BJ (cell line): ENCODE results near the gene CDK5RAP3. TPM values are rescaled to one million over a fixed set of nuclear protein-coding genes. Genes with fewer than 3 reads are reported as not detected.

Experiments
- CTCF ChIA-PET: fragments of 350-600 bp; formaldehyde crosslinking; extraction: SDS; loops from one replicate; lab custom pipeline; 2021; ENCODE audit warnings: antibody characterized with exemption, inconsistent platforms; lab: Yijun Ruan, JAX
- POLR2A ChIA-PET: fragments of 300-600 bp; sonication (Branson Sonifier 250); formaldehyde crosslinking; extraction: SDS; loops from one replicate; lab custom pipeline; 2021; ENCODE audit warnings: antibody characterized with exemption; lab: Charles Lee
- DNase-seq: peaks from one replicate; pipeline ENCODE4 v3.0.0-alpha.2; 2011; ENCODE audit warnings: low read depth
- H3K27me3 ChIP-seq: 2 replicates; pipeline ENCODE4 v1.6.0; 2011; ENCODE audit warnings: low read length; ENCODE audit not compliant: control insufficient read depth, insufficient read depth
- H3K36me3 ChIP-seq: 2 replicates; pipeline ENCODE4 v1.5.1; 2011; ENCODE audit warnings: low read length; ENCODE audit not compliant: control insufficient read depth, insufficient read depth
- H3K4me3 ChIP-seq: 2 replicates; pipeline ENCODE4 v1.5.1; 2011; ENCODE audit warnings: low read depth, mild to moderate bottlenecking, control low read depth, low read length
- CTCF ChIP-seq: IDR thresholded peaks from 2 replicates; pipeline ENCODE4 v1.5.1; 2011; ENCODE audit warnings: low read depth, mild to moderate bottlenecking, control low read depth, inconsistent platforms, low read length, moderate library complexity; ENCODE audit not compliant: insufficient read depth
- polyA plus RNA-seq: library from polyadenylated mRNA; depleted of rRNA; stranded (reverse); fragments of >200 nt; gene quantifications from 2 replicates; pipeline ENCODE4 v1.2.3, GENCODE V29; 2011; rRNA removed

The CDK5RAP3 gene
- polyA plus RNA-seq, 1 experiment: 98.1 TPM

DNA sequence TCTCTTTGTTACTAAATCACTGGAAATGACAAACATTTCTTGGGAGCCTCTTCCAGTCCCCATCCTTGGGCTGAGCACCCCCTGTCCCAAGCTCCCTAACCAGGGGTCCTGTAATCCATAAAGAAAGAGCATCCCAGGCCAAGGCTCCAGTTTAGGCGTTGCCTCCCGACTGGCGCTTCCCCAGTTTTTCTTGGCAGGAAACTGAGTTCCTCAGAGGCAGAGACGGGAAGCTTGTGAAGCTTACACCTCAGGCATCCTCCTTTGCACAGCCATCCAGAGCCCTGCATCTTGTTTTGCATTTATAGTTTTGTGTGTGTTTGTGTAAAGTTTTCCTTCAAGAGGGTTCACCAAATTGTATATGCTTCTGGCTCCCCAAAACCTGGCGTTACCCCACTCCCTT, 59.6 kb downstream of the CDK5RAP3 start:
- Histone ChIP-seq H3K4me3 (no peak overlapping the region), H3K36me3 (peaks cover 8% of the 10 kb centered on the region), H3K27me3 (no peaks in the 10 kb centered on the region)
- no peak for DNase-seq
- TF ChIP-seq CTCF: no peak
- CTCF ChIA-PET: interaction anchor here (0.9 to 7.9 kb wide), 7 partner anchors 18 to 587 kb away, joined by 3 to 200 read pairs (median 5); partner anchors contain the start of gene NFE2L1
- POLR2A ChIA-PET: interaction anchor here (0.6 kb wide), 1 partner anchor 85 kb away, joined by 9 read pairs; no protein-coding TSS in a partner anchor

Other genes starting within 250 kb of the CDK5RAP3 start
- not detected in 2 replicates for gene TBX21, start 237.9 kb upstream of the CDK5RAP3 start, polyA plus RNA-seq
- 4.5 and 7.6 TPM in 2 replicates for gene OSBPL7, start 149.3 kb upstream of the CDK5RAP3 start, polyA plus RNA-seq
- gene MRPL10, start 139.6 kb upstream of the CDK5RAP3 start, polyA plus RNA-seq: 49.1 and 59.2 TPM in 2 replicates
- gene LRRC46, start 139.4 kb upstream of the CDK5RAP3 start, polyA plus RNA-seq: 0.58 and 0.80 TPM in 2 replicates
- gene SCRN2, start 129.8 kb upstream of the CDK5RAP3 start, polyA plus RNA-seq: 18.3 and 41.1 TPM in 2 replicates
- gene SP6, start 120.0 kb upstream of the CDK5RAP3 start, polyA plus RNA-seq: 0.05 and 0.07 TPM in 2 replicates
- gene SP2, start 74.9 kb upstream of the CDK5RAP3 start, polyA plus RNA-seq: 4.0 and 5.9 TPM in 2 replicates
- 15.9 and 19.6 TPM in 2 replicates for gene PNPO, start 29.5 kb upstream of the CDK5RAP3 start, polyA plus RNA-seq
- gene PRR15L, start 13.2 kb upstream of the CDK5RAP3 start, polyA plus RNA-seq: not detected in 2 replicates
- gene COPZ2, start 66.7 kb downstream of the CDK5RAP3 start, polyA plus RNA-seq: 132 and 181 TPM in 2 replicates
- gene NFE2L1, start 77.2 kb downstream of the CDK5RAP3 start, polyA plus RNA-seq: 255 and 281 TPM in 2 replicates
- 20.7 and 40.4 TPM in 2 replicates for gene CBX1, start 130.4 kb downstream of the CDK5RAP3 start, polyA plus RNA-seq
- gene SNX11, start 136.7 kb downstream of the CDK5RAP3 start, polyA plus RNA-seq: 23.5 and 27.3 TPM in 2 replicates